MV-4-11 (cell line): Measurements from ENCODE around the gene CLTC.

ENCODE experiments used
- DNase-seq: peaks from one replicate; lab custom pipeline; 2025; lab: John Stamatoyannopoulos, UW

CLTC gene

GRCh38 chr17:59727817-59728533 is 108.3 kb downstream of the CLTC start:
- no peak for DNase-seq

- no peak for DNase-seq
These were observed 110.7 kb downstream of the CLTC start for GRCh38 chr17:59730268-59730834.

GRCh38 chr17:59733697-59734096 is 114.0 kb downstream of the CLTC start:
- DNase-seq: no peak

- no peak for DNase-seq
These were observed 114.5 kb downstream of the CLTC start for GRCh38 chr17:59734226-59734625.

GRCh38 chr17:59737324-59737723 is 117.6 kb downstream of the CLTC start:
- DNase-seq: no peak

- no peak for DNase-seq
These were observed 124.1 kb downstream of the CLTC start for GRCh38 chr17:59743842-59744241.

- no peak for DNase-seq
These were observed 125.3 kb downstream of the CLTC start for GRCh38 chr17:59745040-59745439.
